IPS DF 19.7 (cell line): ENCODE data around the gene ZNF593.

Source experiments
- DNase-seq: peaks from one replicate; pipeline ENCODE4 v3.0.0-alpha.2; 2013; ENCODE audit warnings: low read depth, low spot score

ZNF593 gene

GRCh38 chr1:26169669-26170471 is at the start of gene ZNF593:
ZNF593 (plus strand) TSS chr1:26169908; CDS start chr1:26169984, 76 bp downstream.
- DNase-seq, result no peak

- DNase-seq, result no peak
Observed at GRCh38 chr1:26121854-26122773, 47.6 kb upstream of the ZNF593 start.

- DNase-seq, result no peak
Observed at GRCh38 chr1:26122988-26123973, 46.4 kb upstream of the ZNF593 start.

GRCh38 chr1:26124418-26125331 is 45.0 kb upstream of the ZNF593 start:
- no peak for DNase-seq

- no peak for DNase-seq
Observed at GRCh38 chr1:26125382-26125781, 44.3 kb upstream of the ZNF593 start.

GRCh38 chr1:26125946-26126320 is 43.8 kb upstream of the ZNF593 start:
- no peak for DNase-seq

GRCh38 chr1:26126321-26127084 is 43.2 kb upstream of the ZNF593 start:
- no peak for DNase-seq

- no peak for DNase-seq
Observed at GRCh38 chr1:26127235-26128163, 42.2 kb upstream of the ZNF593 start.

- no peak for DNase-seq
Observed at GRCh38 chr1:26129778-26130177, 39.9 kb upstream of the ZNF593 start.

GRCh38 chr1:26130695-26131094 is 39.0 kb upstream of the ZNF593 start:
- DNase-seq, result no peak

GRCh38 chr1:26132128-26132833 is 37.4 kb upstream of the ZNF593 start:
- no peak for DNase-seq

GRCh38 chr1:26132834-26133167 is 36.9 kb upstream of the ZNF593 start:
- DNase-seq, result no peak

GRCh38 chr1:26134466-26134865 is 35.2 kb upstream of the ZNF593 start:
- DNase-seq, result no peak

- no peak for DNase-seq
Observed at GRCh38 chr1:26138974-26139558, 30.6 kb upstream of the ZNF593 start.

- DNase-seq, result no peak
Observed at GRCh38 chr1:26142159-26142558, 27.5 kb upstream of the ZNF593 start.

GRCh38 chr1:26145041-26145959 is 24.4 kb upstream of the ZNF593 start:
- no peak for DNase-seq

- no peak for DNase-seq
Observed at GRCh38 chr1:26145960-26146294, 23.8 kb upstream of the ZNF593 start.
